Astrocyte of the spinal cord (primary cell): ENCODE measurements around the gene GALNT18.

Experiments used
- DNase-seq: peaks from one replicate; pipeline ENCODE4 v3.0.0; 2011; ENCODE audit warnings: low read depth, low spot score
- H3K4me3 ChIP-seq: 2 replicates; pipeline ENCODE4 v1.5.1; 2011; ENCODE audit warnings: low read depth, mild to moderate bottlenecking, low read length, moderate library complexity
- in situ Hi-C: cut with HindIII; loops from 2 replicates; pipeline ENCODE4 v1.10.0; 2017; ENCODE audit warnings: low sequenced_read_pairs
- TF ChIP-seq, protein P1 (sequence below): IDR thresholded peaks from 2 replicates; pipeline ENCODE4 v1.5.1; 2012; ENCODE audit warnings: low read depth, mild to moderate bottlenecking, low read length, inconsistent platforms

The GALNT18 gene

DNA sequence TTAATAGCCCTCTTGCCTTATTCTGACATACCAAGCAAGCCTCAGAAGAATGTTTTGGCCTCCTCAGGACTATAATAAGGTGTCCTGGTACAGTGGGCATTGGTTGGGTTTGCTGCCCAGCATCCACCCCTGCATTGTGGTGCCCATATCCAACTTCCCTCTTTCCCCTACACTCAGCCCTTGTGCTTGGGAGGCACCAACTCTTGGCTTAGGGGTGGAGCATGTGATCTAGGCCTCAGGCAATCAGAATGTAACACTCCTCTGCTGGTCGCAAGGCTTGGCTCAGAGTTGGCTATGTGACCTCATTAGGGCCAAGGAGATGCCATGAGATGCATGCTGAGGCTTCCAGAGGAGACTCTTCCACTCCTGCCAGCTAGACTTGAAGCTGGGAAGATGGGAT is 391.7 kb downstream of the GALNT18 start:
- TF ChIP-seq, protein P1, sequence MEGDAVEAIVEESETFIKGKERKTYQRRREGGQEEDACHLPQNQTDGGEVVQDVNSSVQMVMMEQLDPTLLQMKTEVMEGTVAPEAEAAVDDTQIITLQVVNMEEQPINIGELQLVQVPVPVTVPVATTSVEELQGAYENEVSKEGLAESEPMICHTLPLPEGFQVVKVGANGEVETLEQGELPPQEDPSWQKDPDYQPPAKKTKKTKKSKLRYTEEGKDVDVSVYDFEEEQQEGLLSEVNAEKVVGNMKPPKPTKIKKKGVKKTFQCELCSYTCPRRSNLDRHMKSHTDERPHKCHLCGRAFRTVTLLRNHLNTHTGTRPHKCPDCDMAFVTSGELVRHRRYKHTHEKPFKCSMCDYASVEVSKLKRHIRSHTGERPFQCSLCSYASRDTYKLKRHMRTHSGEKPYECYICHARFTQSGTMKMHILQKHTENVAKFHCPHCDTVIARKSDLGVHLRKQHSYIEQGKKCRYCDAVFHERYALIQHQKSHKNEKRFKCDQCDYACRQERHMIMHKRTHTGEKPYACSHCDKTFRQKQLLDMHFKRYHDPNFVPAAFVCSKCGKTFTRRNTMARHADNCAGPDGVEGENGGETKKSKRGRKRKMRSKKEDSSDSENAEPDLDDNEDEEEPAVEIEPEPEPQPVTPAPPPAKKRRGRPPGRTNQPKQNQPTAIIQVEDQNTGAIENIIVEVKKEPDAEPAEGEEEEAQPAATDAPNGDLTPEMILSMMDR = no peak
- H3K4me3 ChIP-seq = no peak overlapping the region
- in situ Hi-C loops = no loop called here
- DNase-seq = no peak

DNA sequence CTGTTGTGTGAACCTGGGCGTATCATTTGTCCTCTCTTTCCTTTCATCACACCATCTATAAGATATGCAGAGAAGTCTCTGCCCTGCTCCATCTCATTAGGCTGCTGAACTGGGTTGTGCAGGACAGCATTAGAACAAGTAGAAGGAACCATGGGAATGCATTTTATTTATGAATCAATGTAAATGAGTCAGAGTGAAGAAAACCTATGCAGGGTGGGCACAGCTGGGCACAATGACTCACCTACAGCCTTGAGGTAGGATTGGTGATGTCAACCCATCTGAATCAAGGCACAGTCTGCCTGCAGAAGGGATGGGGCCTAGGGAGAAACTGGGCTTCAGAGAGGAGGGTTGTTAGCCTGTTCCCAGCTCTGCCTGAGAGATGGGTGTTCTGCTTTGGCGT is 392.2 kb downstream of the GALNT18 start:
- no peak overlapping the region for H3K4me3 ChIP-seq
- TF ChIP-seq, protein P1 = no peak
- in situ Hi-C loops = no loop called here
- no peak for DNase-seq

DNA sequence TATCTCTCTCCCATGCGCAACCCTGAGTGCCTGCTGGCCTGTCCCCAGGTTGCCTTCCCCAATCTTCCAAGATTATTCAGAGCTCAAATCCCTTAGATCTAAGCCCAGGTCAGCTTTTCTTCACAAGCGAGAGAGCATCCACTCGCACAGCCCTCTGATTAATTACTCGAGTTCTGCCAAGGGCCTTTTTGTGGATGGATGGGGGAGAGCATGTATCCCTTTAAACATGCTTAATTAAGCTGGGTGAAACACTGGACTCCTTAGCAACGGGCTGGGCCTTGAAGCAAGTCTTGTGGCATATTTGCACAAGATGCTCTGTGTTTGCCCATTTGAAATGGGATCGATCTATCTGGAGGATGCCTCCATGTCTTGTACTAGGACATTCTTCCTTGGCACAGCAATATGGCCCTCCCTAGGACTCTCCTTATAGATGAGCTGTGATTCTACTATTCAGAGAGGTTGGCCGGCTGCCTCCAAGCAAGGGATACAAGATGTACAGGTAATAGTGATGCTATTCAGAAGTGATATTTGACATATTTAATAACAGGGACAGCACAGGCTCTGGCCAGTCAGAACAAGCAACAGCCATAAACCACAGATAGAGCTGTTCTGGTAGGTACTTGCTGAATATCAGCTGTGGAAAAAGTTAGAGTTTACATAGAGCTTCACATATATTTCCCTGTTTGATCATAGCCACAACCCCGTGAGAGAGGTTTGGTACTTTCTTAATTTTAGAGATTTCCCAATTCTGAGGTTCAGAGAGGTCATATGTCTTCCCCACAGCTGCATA is 394.3 kb downstream of the GALNT18 start:
- no peak overlapping the region for H3K4me3 ChIP-seq
- in situ Hi-C loops = no loop called here
- TF ChIP-seq, protein P1 = no peak
- no peak for DNase-seq
